Cardiac muscle cell (in vitro differentiated cells and primary cell): Measurements from ENCODE around the gene PIK3CA. TPM values are rescaled to one million over a fixed set of nuclear protein-coding genes. Genes with fewer than 3 reads are reported as not detected.

Experiments used
- DNase-seq, 2 donors: peaks; one replicate each; pipeline versions ENCODE4 v3.0.0 to v3.0.0-alpha.2; 2010 to 2017; ENCODE audit warnings: low read depth in 1 of 2, low spot score in 1 of 2
- H3K27ac ChIP-seq: fragments of 200-600 bp; sonication (generic); 2 replicates; pipeline ENCODE4 v1.5.1; 2016
- H3K27me3 ChIP-seq: fragments of 200-600 bp; sonication (generic); 2 replicates; pipeline ENCODE4 v1.6.0; 2016; ENCODE audit warnings: control low read depth
- H3K36me3 ChIP-seq: fragments of 200-600 bp; sonication (generic); 2 replicates; pipeline ENCODE4 v1.5.1; 2016; ENCODE audit warnings: control low read depth
- H3K4me1 ChIP-seq: fragments of 200-600 bp; sonication (generic); 2 replicates; pipeline ENCODE4 v1.8.1; 2017; ENCODE audit warnings: low read depth, mild to moderate bottlenecking, mixed run types
- H3K4me3 ChIP-seq: fragments of 200-600 bp; sonication (generic); 2 replicates; pipeline ENCODE4 v1.5.1; 2016; ENCODE audit warnings: mild to moderate bottlenecking
- H3K9me3 ChIP-seq: fragments of 200-600 bp; sonication (generic); 2 replicates; pipeline ENCODE4 v1.5.1; 2017; ENCODE audit warnings: low read depth, mild to moderate bottlenecking, control low read depth
- CTCF ChIP-seq: IDR thresholded peaks from 2 replicates; pipeline ENCODE4 v1.5.1; 2012; ENCODE audit warnings: low read depth, mild to moderate bottlenecking, low read length
- polyA plus RNA-seq: library from polyadenylated mRNA; unstranded; fragments of >200 nt; fragmentation: Nextera tagmentation; extraction: Ambion mirVana; gene quantifications from 2 replicates; pipeline ENCODE4 v1.2.1, GENCODE V29; 2016
- total RNA-seq: library from RNA; depleted of rRNA; stranded (reverse); fragments of >200 nt; gene quantifications from 2 replicates; pipeline ENCODE4 v1.2.3, GENCODE V29; 2016

Gene PIK3CA
- total and polyA plus RNA-seq, 2 experiments from 2014 or later = 6.1 to 13.0 TPM

GRCh38 chr3:179276743-179277142 lies 128.6 kb downstream of the PIK3CA start:
- Histone ChIP-seq H3K4me1 (no peaks in the 10 kb centered on the region), H3K27ac (no peak overlapping the region), H3K36me3 (no peaks in the 10 kb centered on the region), H3K9me3 (no peaks in the 10 kb centered on the region), H3K27me3 (no peaks in the 10 kb centered on the region), H3K4me3 (no peak overlapping the region)
- no peak for DNase-seq
- TF ChIP-seq CTCF = no peak

- Histone ChIP-seq H3K9me3 (no peaks in the 10 kb centered on the region), H3K4me3 (no peak overlapping the region), H3K36me3 (no peaks in the 10 kb centered on the region), H3K27ac (no peak overlapping the region), H3K4me1 (no peaks in the 10 kb centered on the region), H3K27me3 (no peaks in the 10 kb centered on the region)
- DNase-seq = no peak
- no peak for TF ChIP-seq CTCF
Measured at GRCh38 chr3:179278151-179278550, 130.0 kb downstream of the PIK3CA start.

GRCh38 chr3:179278932-179279693 lies 131.0 kb downstream of the PIK3CA start:
- Histone ChIP-seq H3K4me1 (no peaks in the 10 kb centered on the region), H3K27me3 (no peaks in the 10 kb centered on the region)
- no peak for TF ChIP-seq CTCF

GRCh38 chr3:179279837-179280236 lies 131.7 kb downstream of the PIK3CA start:
- no peaks in the 10 kb centered on the region for H3K27me3 ChIP-seq
- no peak overlapping the region for H3K27ac ChIP-seq
- TF ChIP-seq CTCF = no peak
- H3K4me3 ChIP-seq = no peak overlapping the region
- no peak for DNase-seq
- H3K36me3 ChIP-seq = no peaks in the 10 kb centered on the region
- H3K4me1 ChIP-seq = no peaks in the 10 kb centered on the region
- H3K9me3 ChIP-seq = no peaks in the 10 kb centered on the region

More at GRCh38 chr3:179278932-179279693, 131.0 kb downstream of the PIK3CA start:
- Histone ChIP-seq H3K4me3 (no peak overlapping the region), H3K36me3 (no peaks in the 10 kb centered on the region), H3K27ac (no peak overlapping the region), H3K9me3 (no peaks in the 10 kb centered on the region)
- DNase-seq = peak in 1 of 2 donors; percentile 11

GRCh38 chr3:179281825-179282224 lies 133.7 kb downstream of the PIK3CA start:
- no peak for TF ChIP-seq CTCF
- H3K4me3 ChIP-seq = no peak overlapping the region
- no peak for DNase-seq
- H3K27ac ChIP-seq = no peak overlapping the region
- no peaks in the 10 kb centered on the region for H3K36me3 ChIP-seq
- no peaks in the 10 kb centered on the region for H3K27me3 ChIP-seq
- H3K9me3 ChIP-seq = no peaks in the 10 kb centered on the region
- H3K4me1 ChIP-seq = no peaks in the 10 kb centered on the region
